Breast epithelium (tissue), 4 donors: ENCODE measurements around the gene FOXN3. TPM values are rescaled to one million over a fixed set of nuclear protein-coding genes. Genes with fewer than 3 reads are reported as not detected.
"Not testable (repeated sequence)": the region's sequence is repeated elsewhere in the genome, so short reads cannot be mapped to it uniquely, and the experiment has no call there.

Experiments
- DNase-seq, 2 donors: peaks; one replicate each; pipeline ENCODE4 v3.0.0-alpha.2; 2019; ENCODE audit warnings: low spot score in 2 of 2
- H3K27ac ChIP-seq, 2 donors: fragments of 200-600 bp; sonication (generic) in 1 of 2; one replicate each; pipeline ENCODE4 v1.5.1; 2016 to 2019; ENCODE audit warnings: mild to moderate bottlenecking in 1 of 2
- H3K27me3 ChIP-seq, 2 donors: fragments of 200-600 bp; sonication (generic) in 1 of 2; one replicate each; pipeline versions ENCODE4 v1.5.1 to v1.6.0; 2017 to 2019; ENCODE audit warnings: control low read depth in 1 of 2, mild to moderate bottlenecking in 1 of 2
- H3K36me3 ChIP-seq: fragments of 200-600 bp; one replicate; pipeline ENCODE4 v1.5.1; 2019
- H3K4me1 ChIP-seq, 2 donors: fragments of 200-600 bp; sonication (generic); one replicate each; pipeline ENCODE4 v1.5.1; 2016 to 2019; ENCODE audit warnings: control low read depth in 1 of 2
- H3K4me3 ChIP-seq, 3 donors: fragments of 200-600 bp; sonication (generic); 1 replicate in 2 of 3; 2 replicates in 1 of 3; pipeline ENCODE4 v1.5.1; 2016 to 2019; ENCODE audit warnings: mild to moderate bottlenecking in 3 of 3, moderate library complexity in 2 of 3
- H3K9me3 ChIP-seq, 2 donors: fragments of 200-600 bp; sonication (generic) in 1 of 2; one replicate each; pipeline ENCODE4 v1.5.1; 2016 to 2019; ENCODE audit warnings: control low read depth in 1 of 2
- POLR2A ChIP-seq: fragments of 450-650 bp; IDR thresholded peaks from one replicate; pipeline ENCODE4 v1.6.1; 2016; ENCODE audit warnings: antibody characterized with exemption, mild to moderate bottlenecking, moderate library complexity
- POLR2AphosphoS5 ChIP-seq, 3 donors: sonication (generic); formaldehyde crosslinking; IDR thresholded peaks; one replicate each; pipeline ENCODE4 v1.6.1; 2017; ENCODE audit warnings: antibody characterized with exemption in 3 of 3
- intact Hi-C: fragments of 100-400 bp; cut with DNase I; formaldehyde crosslinking; loops from one replicate; pipeline ENCODE4 v1.15.1; 2023; ENCODE audit warnings: low total_unique reads
- total RNA-seq, 3 donors: library from RNA; depleted of rRNA; stranded (reverse); fragments of >200 nt; gene quantifications; one replicate each; pipeline ENCODE4 v1.1.0, GENCODE V29; 2016
- TF ChIP-seq, protein P1 (sequence below), 3 donors: fragments of 450-650 bp; IDR thresholded peaks; one replicate each; pipeline ENCODE4 v1.5.1; 2016 to 2017; ENCODE audit warnings: antibody characterized with exemption in 3 of 3, mild to moderate bottlenecking in 3 of 3, moderate library complexity in 3 of 3

FOXN3 gene
- total RNA-seq, 3 donors from 2014 or later = 70.7 to 180 (median 80.3) TPM

DNA sequence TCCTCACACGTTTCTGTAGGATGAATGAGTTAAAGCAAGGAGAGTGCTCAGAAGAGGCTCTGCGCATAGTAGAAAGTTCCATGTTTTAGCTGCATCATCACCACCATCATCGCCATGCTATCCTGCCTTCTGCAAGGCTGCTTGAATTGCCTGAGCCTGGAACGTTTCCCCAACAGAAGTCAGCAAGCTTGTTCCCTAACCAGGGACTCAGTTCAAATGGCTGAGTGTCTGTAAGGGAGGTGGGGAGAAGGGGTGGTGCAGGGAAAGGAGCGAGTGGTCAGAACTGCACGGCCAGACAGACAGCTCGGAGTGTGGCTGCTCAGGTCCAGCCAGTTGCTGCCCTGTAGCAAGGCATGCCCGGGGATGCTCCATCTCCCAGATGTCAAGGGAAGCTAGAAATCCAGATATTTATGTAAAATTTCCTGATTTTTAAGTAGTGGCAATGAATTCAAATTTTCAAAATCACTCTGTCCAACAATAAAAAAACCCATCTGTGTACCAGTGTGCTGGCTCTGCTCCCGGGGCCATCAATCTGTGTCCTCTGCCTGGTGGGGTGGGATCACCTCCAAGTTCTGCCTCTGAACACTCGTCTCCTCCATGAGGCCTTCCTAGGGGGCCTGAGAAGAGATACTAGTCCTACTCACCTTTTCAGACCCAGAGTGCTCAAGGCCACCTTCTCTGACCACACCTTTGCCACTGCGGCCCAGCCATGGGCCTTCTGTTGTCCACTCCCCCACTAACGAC lies 162.7 kb downstream of the FOXN3 start:
- intact Hi-C loops = no loop called here
- no peak for DNase-seq
- Histone ChIP-seq H3K27ac (no peak overlapping the region), H3K27me3 (no peaks in the 10 kb centered on the region), H3K36me3 (no peaks in the 10 kb centered on the region), H3K4me3 (no peak overlapping the region), H3K4me1 (no peaks in the 10 kb centered on the region), H3K9me3 (no peaks in the 10 kb centered on the region)
- TF ChIP-seq POLR2A = no peak
- no peak for TF ChIP-seq POLR2AphosphoS5 (IDR thresholded peaks at IDR 0.05)
- TF ChIP-seq, protein P1, sequence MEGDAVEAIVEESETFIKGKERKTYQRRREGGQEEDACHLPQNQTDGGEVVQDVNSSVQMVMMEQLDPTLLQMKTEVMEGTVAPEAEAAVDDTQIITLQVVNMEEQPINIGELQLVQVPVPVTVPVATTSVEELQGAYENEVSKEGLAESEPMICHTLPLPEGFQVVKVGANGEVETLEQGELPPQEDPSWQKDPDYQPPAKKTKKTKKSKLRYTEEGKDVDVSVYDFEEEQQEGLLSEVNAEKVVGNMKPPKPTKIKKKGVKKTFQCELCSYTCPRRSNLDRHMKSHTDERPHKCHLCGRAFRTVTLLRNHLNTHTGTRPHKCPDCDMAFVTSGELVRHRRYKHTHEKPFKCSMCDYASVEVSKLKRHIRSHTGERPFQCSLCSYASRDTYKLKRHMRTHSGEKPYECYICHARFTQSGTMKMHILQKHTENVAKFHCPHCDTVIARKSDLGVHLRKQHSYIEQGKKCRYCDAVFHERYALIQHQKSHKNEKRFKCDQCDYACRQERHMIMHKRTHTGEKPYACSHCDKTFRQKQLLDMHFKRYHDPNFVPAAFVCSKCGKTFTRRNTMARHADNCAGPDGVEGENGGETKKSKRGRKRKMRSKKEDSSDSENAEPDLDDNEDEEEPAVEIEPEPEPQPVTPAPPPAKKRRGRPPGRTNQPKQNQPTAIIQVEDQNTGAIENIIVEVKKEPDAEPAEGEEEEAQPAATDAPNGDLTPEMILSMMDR (IDR thresholded peaks at IDR 0.05) = no peak

DNA sequence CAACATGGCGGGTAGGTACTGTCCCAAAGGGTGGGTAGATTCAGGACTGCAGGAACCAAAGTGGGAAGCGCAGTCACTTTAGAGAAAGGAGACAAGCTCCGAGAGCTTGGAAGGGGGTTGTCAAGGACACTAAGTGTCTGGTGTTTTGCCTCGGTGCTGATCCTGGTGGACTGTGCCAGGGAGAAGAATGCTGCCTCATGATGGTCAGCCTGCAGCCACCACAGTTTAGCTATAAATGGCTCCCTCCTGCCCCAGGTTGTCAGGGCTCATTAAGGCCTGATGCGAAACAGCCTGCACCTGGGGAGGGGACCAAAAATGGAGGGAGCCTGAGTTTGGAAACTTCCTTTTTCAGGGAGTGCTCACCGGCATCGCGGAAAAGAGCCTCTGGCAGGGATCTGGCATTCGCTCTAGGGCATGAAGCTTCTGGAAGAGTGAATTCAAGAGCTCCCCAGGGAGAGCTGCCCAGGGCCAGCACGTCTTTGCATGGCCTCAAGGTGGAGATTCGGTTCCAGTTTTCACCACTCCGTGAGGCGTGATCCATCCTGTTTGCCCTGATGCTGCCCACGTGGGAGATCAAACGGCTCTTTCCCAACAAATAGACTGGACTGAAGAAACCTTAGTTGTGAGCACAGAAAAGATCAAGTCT lies 164.0 kb downstream of the FOXN3 start:
- no peaks in the 10 kb centered on the region for H3K9me3 ChIP-seq
- intact Hi-C loops = no loop called here
- no peak for DNase-seq
- H3K27ac ChIP-seq = no peak overlapping the region
- no peaks in the 10 kb centered on the region for H3K27me3 ChIP-seq
- TF ChIP-seq POLR2AphosphoS5 (IDR thresholded peaks at IDR 0.05) = no peak
- TF ChIP-seq, protein P1 (IDR thresholded peaks at IDR 0.05) = no peak
- no peak for TF ChIP-seq POLR2A
- H3K4me3 ChIP-seq = no peak overlapping the region
- H3K4me1 ChIP-seq = no peaks in the 10 kb centered on the region
- no peaks in the 10 kb centered on the region for H3K36me3 ChIP-seq

DNA sequence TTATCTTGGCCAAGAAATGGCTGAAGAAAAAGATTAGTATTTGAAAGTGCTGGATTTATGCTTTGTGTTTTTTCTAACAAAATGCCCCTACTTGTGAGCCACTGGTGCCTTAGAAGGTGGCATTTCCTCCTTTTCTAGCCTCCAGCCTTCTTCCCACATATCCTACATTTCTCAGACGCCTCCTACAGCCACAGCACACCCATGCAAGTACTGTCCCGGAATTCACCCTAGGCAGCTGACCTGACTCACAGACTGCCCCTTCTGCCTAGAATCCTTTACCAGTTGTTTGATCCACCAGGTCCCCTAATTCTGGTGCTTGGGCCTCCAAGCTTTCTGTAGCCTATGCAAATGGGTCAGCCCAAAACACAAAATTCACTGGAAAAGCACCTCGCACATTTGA lies 166.0 kb downstream of the FOXN3 start:
- Histone ChIP-seq H3K36me3 (no peaks in the 10 kb centered on the region), H3K27ac (no peak overlapping the region), H3K4me1 (no peaks in the 10 kb centered on the region), H3K4me3 (no peak overlapping the region), H3K27me3 (no peaks in the 10 kb centered on the region), H3K9me3 (no peaks in the 10 kb centered on the region)
- TF ChIP-seq POLR2AphosphoS5 (IDR thresholded peaks at IDR 0.05) (no peak), POLR2A (no peak)
- TF ChIP-seq, protein P1 (IDR thresholded peaks at IDR 0.05) = no peak
- intact Hi-C loops = no loop called here
- DNase-seq = no peak

DNA sequence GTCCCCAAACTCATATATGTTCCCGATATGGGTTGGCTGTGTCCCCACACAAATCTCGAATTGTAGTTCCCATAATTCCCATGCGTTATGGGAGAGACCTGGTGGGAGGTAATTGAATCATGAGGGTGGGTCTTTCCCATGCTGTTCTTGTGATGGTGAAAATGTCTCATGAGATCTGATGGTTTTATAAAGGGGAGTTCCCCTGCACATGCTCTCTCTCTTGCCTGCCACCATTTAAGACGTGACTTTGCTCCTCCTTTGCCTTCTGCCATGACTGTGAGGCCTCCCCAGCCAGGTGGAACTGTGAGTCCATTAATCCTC lies 166.4 kb downstream of the FOXN3 start:
- H3K4me1 ChIP-seq, H3K36me3 ChIP-seq, H3K27ac ChIP-seq, DNase-seq, H3K9me3 ChIP-seq, H3K27me3 ChIP-seq, intact Hi-C loops, H3K4me3 ChIP-seq: not testable (repeated sequence)

DNA sequence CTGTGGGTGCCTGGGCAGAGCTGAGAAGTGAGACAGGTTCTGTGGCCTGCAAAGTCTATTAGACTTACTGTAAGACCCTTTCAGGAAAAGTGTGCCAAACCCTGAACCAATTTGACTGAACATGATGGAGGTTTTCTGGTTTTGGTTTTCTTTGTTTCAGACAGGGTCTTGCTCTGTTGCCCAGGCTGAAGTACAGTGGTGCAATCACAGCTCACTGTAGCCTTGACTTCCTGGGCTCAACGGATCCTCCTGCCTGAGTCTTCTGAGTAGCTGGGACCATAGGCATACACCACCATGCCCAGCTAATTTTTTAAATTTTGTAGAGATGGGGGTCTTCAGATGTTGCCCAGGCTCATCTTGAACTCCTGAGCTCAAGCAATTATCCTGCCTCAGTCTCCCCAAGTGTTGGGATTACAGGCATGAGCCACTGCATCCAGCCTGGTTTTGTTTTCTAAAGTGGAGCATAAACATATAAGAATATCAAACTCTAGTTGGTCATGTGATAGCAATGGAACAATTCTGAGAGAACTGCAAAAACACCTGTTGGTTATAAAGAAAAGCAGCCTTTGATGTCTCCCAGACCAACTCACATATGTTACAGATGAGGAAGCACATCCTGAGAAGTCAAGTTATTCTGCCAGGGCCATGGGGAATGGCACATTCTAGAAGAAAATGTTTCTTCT lies 166.9 kb downstream of the FOXN3 start:
- H3K27me3 ChIP-seq = no peaks in the 10 kb centered on the region
- intact Hi-C loops = no loop called here
- H3K36me3 ChIP-seq = no peaks in the 10 kb centered on the region
- no peak overlapping the region for H3K27ac ChIP-seq
- DNase-seq = no peak
- H3K4me3 ChIP-seq = no peak overlapping the region
- no peak for TF ChIP-seq POLR2A
- no peak for TF ChIP-seq POLR2AphosphoS5 (IDR thresholded peaks at IDR 0.05)
- TF ChIP-seq, protein P1 (IDR thresholded peaks at IDR 0.05) = no peak
- H3K4me1 ChIP-seq = no peaks in the 10 kb centered on the region
- no peaks in the 10 kb centered on the region for H3K9me3 ChIP-seq
